HepG2 (cell line): ENCODE data around the gene FAM53C. TPM values are rescaled to one million over a fixed set of nuclear protein-coding genes. Genes with fewer than 3 reads are reported as not detected.

Source experiments
- AGO2 ChIP-seq: fragments of 200-400 bp; formaldehyde crosslinking; optimal IDR thresholded peaks from 2 replicates; pipeline ENCODE3; 2017; ENCODE audit warnings: mild to moderate bottlenecking, low read depth, low read length, moderate library complexity
- MED1 ChIP-seq: sonication (generic); formaldehyde crosslinking; IDR thresholded peaks from 2 replicates; pipeline ENCODE4 v1.4.0; 2020; ENCODE audit warnings: missing genetic modification reagents
- MIER3 ChIP-seq: IDR thresholded peaks from 2 replicates; pipeline ENCODE4 v1.6.1; 2016; ENCODE audit warnings: missing compliant biosample characterization, borderline replicate concordance
- MTF1 ChIP-seq: sonication (generic); formaldehyde crosslinking; IDR thresholded peaks from 2 replicates; pipeline ENCODE4 v1.5.0; 2020; ENCODE audit warnings: missing genetic modification reagents
- MXI1 ChIP-seq: IDR thresholded peaks from 3 replicates; pipeline ENCODE4 v1.6.1; 2012; ENCODE audit warnings: low read depth, low read length, inconsistent platforms, borderline replicate concordance
- RFX5 ChIP-seq: IDR thresholded peaks from 2 replicates; pipeline ENCODE4 v1.6.1; 2011; ENCODE audit warnings: low read depth, low read length, improper control_type of control experiment
- SMARCE1 ChIP-seq: fragments of 450-650 bp; IDR thresholded peaks from 2 replicates; pipeline ENCODE4 v1.6.1; 2017; ENCODE audit warnings: borderline replicate concordance
- TFDP1 ChIP-seq: IDR thresholded peaks from 2 replicates; pipeline ENCODE4 v1.6.1; 2016; ENCODE audit warnings: missing compliant biosample characterization, missing genetic modification reagents, borderline replicate concordance
- ZBTB1 ChIP-seq: sonication (generic); formaldehyde crosslinking; IDR thresholded peaks from 2 replicates; pipeline ENCODE4 v1.4.0; 2020; ENCODE audit warnings: missing genetic modification reagents, borderline replicate concordance
- ZNF230 ChIP-seq: sonication (generic); formaldehyde crosslinking; IDR thresholded peaks from 2 replicates; pipeline ENCODE4 v1.4.0; 2020; ENCODE audit warnings: mild to moderate bottlenecking, missing genetic modification reagents
- ZNF24 ChIP-seq: fragments of 450-650 bp; IDR thresholded peaks from 2 replicates; pipeline ENCODE4 v1.6.1; 2017; ENCODE audit warnings: antibody characterized with exemption, mild to moderate bottlenecking
- ZNF484 ChIP-seq: sonication (generic); formaldehyde crosslinking; IDR thresholded peaks from 2 replicates; pipeline ENCODE4 v1.5.1; 2020; ENCODE audit warnings: mild to moderate bottlenecking, low read depth, missing genetic modification reagents, borderline replicate concordance
- ZNF720 ChIP-seq: sonication (generic); formaldehyde crosslinking; IDR thresholded peaks from 2 replicates; pipeline ENCODE4 v1.4.0; 2020; ENCODE audit warnings: missing genetic modification reagents
- ZSCAN20 ChIP-seq: sonication (generic); formaldehyde crosslinking; IDR thresholded peaks from 2 replicates; pipeline ENCODE4 v1.4.0; 2020; ENCODE audit warnings: missing genetic modification reagents, mild to moderate bottlenecking, borderline replicate concordance
- ZUFSP ChIP-seq: sonication (generic); formaldehyde crosslinking; IDR thresholded peaks from 2 replicates; pipeline ENCODE4 v1.9.0; 2021; ENCODE audit warnings: missing genetic modification reagents, mild to moderate bottlenecking, borderline replicate concordance
- polyA plus RNA-seq, 8 experiments: library from polyadenylated mRNA; depleted of rRNA in 3 of 8; stranded (reverse) in 7 of 8; unstranded in 1 of 8; fragments of >200 nt; fragmentation: Illumina TruSeq in 4 of 8; extraction: Trizol in 4 of 8; gene quantifications; 2 replicates each; pipeline versions ENCODE4 v1.2.1 to v1.2.3, GENCODE V29; 2011 to 2016; ENCODE audit warnings: low read depth in 4 of 8, missing spikeins in 1 of 8, mixed read lengths in 1 of 8; ENCODE audit not compliant: insufficient read depth in 1 of 8
- total RNA-seq, 5 experiments: library from RNA; depleted of rRNA; stranded (reverse); fragments of >200 nt; fragmentation: Illumina TruSeq; extraction: Trizol; gene quantifications; 2 replicates each; pipeline ENCODE4 v1.2.3, GENCODE V29; 2016; ENCODE audit warnings: low read depth in 1 of 5
- TF ChIP-seq, protein P1 (sequence below): sonication (generic); formaldehyde crosslinking; IDR thresholded peaks from 2 replicates; pipeline ENCODE4 v1.5.0; 2020; ENCODE audit warnings: missing genetic modification reagents
- TF ChIP-seq, protein P2 (sequence below): sonication (generic); formaldehyde crosslinking; IDR thresholded peaks from 2 replicates; pipeline ENCODE4 v1.8.0; 2022; ENCODE audit warnings: mild to moderate bottlenecking, missing genetic modification reagents
- TF ChIP-seq, protein P3 (sequence below): sonication (generic); formaldehyde crosslinking; IDR thresholded peaks from 2 replicates; pipeline ENCODE4 v1.8.0; 2022; ENCODE audit warnings: low read depth, missing genetic modification reagents
- TF ChIP-seq, protein P4 (sequence below): sonication (generic); formaldehyde crosslinking; IDR thresholded peaks from 2 replicates; pipeline ENCODE4 v1.4.0; 2020; ENCODE audit warnings: missing genetic modification reagents

Gene FAM53C
- total and polyA plus RNA-seq, 2 of the 13 experiments (the other 11 are each of a cell fraction or from before 2014, with no cell fraction given): 26.9 to 30.1 TPM

DNA sequence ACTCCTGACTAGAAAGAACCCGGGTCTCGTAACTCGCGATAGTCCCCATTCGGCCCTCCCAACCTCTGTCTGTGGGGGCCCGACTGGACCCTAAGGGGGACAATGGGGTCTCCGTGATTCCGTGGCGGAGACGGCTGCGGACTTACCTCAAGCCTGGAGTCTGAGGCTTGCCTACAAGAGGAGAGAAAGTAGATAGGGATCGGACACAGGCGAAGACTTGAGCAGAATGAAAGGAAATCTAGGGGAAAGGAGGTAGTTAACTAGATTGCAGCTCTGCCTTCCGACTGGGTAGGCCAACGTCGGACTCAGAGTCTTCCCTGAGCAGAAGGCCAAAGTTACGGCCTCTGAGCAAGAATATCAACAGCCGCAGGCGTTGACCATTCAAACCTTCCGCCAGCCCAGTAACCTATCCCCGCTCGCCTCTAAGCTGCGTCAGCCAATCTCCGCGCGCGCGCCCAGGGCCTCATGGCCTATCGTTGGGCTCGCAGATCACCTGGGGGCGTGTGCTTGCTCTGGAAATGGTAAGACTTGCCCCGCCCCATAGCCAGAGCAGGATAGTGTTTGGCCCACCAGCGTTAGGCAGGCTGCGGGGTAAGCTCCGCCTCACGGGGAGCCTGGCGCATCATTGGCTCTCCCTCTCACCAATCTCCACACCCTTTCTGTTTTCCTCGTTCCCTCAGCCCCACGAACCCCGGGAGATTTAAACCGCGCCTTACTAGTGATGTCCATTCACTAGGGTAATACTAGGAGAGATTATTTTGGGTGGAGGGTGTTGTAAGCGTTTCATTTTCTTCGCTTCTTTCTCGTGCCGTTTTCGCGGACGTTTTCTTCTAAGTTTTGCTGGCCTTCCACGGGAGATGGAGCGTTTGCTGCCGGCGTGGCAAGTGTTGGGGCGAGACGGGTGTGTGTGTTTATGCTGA lies 6.4 kb upstream of the FAM53C start, which contains the start of gene CDC25C (continued):
- TF ChIP-seq, protein P1, sequence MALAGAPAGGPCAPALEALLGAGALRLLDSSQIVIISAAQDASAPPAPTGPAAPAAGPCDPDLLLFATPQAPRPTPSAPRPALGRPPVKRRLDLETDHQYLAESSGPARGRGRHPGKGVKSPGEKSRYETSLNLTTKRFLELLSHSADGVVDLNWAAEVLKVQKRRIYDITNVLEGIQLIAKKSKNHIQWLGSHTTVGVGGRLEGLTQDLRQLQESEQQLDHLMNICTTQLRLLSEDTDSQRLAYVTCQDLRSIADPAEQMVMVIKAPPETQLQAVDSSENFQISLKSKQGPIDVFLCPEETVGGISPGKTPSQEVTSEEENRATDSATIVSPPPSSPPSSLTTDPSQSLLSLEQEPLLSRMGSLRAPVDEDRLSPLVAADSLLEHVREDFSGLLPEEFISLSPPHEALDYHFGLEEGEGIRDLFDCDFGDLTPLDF (CRISPR knock-in tag): peak; percentile 97
- 0 out of 2 replicates have a peak, but pooled peaks have one; percentile 76 for TF ChIP-seq ZSCAN20 (CRISPR knock-in tag)
- no peak for TF ChIP-seq MIER3
- no peak for TF ChIP-seq ZUFSP (CRISPR knock-in tag)
- no peak for TF ChIP-seq AGO2
- peak; percentile 68 for TF ChIP-seq MED1 (CRISPR knock-in tag)
- TF ChIP-seq MXI1: peak; percentile 90; the same call in 2 of the 3 replicates
- TF ChIP-seq, protein P2, sequence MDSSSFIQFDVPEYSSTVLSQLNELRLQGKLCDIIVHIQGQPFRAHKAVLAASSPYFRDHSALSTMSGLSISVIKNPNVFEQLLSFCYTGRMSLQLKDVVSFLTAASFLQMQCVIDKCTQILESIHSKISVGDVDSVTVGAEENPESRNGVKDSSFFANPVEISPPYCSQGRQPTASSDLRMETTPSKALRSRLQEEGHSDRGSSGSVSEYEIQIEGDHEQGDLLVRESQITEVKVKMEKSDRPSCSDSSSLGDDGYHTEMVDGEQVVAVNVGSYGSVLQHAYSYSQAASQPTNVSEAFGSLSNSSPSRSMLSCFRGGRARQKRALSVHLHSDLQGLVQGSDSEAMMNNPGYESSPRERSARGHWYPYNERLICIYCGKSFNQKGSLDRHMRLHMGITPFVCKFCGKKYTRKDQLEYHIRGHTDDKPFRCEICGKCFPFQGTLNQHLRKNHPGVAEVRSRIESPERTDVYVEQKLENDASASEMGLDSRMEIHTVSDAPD: peak; percentile 67; the same call in 1 of the 2 replicates
- TF ChIP-seq, protein P3, sequence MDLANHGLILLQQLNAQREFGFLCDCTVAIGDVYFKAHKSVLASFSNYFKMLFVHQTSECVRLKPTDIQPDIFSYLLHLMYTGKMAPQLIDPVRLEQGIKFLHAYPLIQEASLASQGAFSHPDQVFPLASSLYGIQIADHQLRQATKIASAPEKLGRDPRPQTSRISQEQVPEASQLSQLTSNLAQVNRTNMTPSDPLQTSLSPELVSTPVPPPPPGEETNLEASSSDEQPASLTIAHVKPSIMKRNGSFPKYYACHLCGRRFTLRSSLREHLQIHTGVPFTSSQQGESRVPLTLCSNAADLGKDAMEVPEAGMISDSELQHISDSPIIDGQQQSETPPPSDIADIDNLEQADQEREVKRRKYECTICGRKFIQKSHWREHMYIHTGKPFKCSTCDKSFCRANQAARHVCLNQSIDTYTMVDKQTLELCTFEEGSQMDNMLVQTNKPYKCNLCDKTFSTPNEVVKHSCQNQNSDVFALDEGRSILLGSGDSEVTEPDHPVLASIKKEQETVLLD (CRISPR knock-in tag): 0 out of 2 replicates have a peak, but pooled peaks have one; percentile 27
- 0 out of 2 replicates have a peak, but pooled peaks have one; percentile 26 for TF ChIP-seq MTF1 (CRISPR knock-in tag)
- TF ChIP-seq RFX5: no peak; the same call in 1 of the 2 replicates
- TF ChIP-seq ZNF24: no peak
- TF ChIP-seq, protein P4, sequence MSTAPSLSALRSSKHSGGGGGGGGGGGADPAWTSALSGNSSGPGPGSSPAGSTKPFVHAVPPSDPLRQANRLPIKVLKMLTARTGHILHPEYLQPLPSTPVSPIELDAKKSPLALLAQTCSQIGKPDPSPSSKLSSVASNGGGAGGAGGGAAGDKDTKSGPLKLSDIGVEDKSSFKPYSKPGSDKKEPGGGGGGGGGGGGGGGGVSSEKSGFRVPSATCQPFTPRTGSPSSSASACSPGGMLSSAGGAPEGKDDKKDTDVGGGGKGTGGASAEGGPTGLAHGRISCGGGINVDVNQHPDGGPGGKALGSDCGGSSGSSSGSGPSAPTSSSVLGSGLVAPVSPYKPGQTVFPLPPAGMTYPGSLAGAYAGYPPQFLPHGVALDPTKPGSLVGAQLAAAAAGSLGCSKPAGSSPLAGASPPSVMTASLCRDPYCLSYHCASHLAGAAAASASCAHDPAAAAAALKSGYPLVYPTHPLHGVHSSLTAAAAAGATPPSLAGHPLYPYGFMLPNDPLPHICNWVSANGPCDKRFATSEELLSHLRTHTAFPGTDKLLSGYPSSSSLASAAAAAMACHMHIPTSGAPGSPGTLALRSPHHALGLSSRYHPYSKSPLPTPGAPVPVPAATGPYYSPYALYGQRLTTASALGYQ: 0 out of 2 replicates have a peak, but pooled peaks have one; percentile 67
- TF ChIP-seq ZNF230 (CRISPR knock-in tag): 0 out of 2 replicates have a peak, but pooled peaks have one; percentile 55
- no peak for TF ChIP-seq ZNF720 (CRISPR knock-in tag)
- peak; percentile 98 for TF ChIP-seq TFDP1 (CRISPR knock-in tag)
- no peak for TF ChIP-seq ZBTB1 (CRISPR knock-in tag)
- no peak for TF ChIP-seq SMARCE1
- TF ChIP-seq ZNF484 (CRISPR knock-in tag): no peak
